Measurements from ENCODE around the gene LDLRAD4.

GRCh38 chr18:13568443-13569392, 350.2 kb downstream of the LDLRAD4 start:
- TF ChIP-seq RAD21 (IDR thresholded peaks at IDR 0.05; ENCODE audit: low read depth) (no peak), TEAD4 (IDR thresholded peaks at IDR 0.05) (no peak), EP300 (IDR thresholded peaks at IDR 0.05; ENCODE audit: borderline replicate concordance) (no peak), YY1 (IDR thresholded peaks at IDR 0.05; ENCODE audit: low read depth) (no peak)
